Effector memory CD4-positive, alpha-beta T cell (primary cell): ENCODE measurements around the gene PRDM2.

Experiments used
- DNase-seq, 3 donors: peaks; one replicate each; pipeline ENCODE4 v3.0.0-alpha.2; 2020
- H3K27ac ChIP-seq: 2 replicates; pipeline ENCODE4 v1.7.0; 2013; ENCODE audit warnings: mild to moderate bottlenecking, low read length, moderate library complexity; ENCODE audit not compliant: insufficient read depth, poor library complexity, severe bottlenecking
- H3K27me3 ChIP-seq: replicated peaks from 2 replicates; pipeline ENCODE4 v1.7.0; 2013; ENCODE audit warnings: mild to moderate bottlenecking, low read length; ENCODE audit not compliant: insufficient read depth, control insufficient read depth, poor library complexity, severe bottlenecking
- H3K36me3 ChIP-seq: 2 replicates; pipeline ENCODE4 v1.7.0; 2013; ENCODE audit warnings: mild to moderate bottlenecking, low read length, moderate library complexity; ENCODE audit not compliant: control insufficient read depth, insufficient read depth
- H3K4me1 ChIP-seq: 2 replicates; pipeline ENCODE4 v1.7.0; 2013; ENCODE audit warnings: low read length, mild to moderate bottlenecking; ENCODE audit not compliant: control insufficient read depth, insufficient read depth, poor library complexity, severe bottlenecking
- H3K4me3 ChIP-seq: 2 replicates; pipeline ENCODE4 v1.7.0; 2013; ENCODE audit warnings: low read length, low read depth, mild to moderate bottlenecking; ENCODE audit not compliant: insufficient read depth, poor library complexity, severe bottlenecking
- H3K9me3 ChIP-seq: 2 replicates; pipeline ENCODE4 v1.7.0; 2013; ENCODE audit warnings: mild to moderate bottlenecking, low read length, moderate library complexity; ENCODE audit not compliant: control insufficient read depth
- total RNA-seq, 3 donors: gene quantifications; one replicate each; lab custom pipeline; 2026; lab: John Stamatoyannopoulos, UW

PRDM2 gene, protein sequence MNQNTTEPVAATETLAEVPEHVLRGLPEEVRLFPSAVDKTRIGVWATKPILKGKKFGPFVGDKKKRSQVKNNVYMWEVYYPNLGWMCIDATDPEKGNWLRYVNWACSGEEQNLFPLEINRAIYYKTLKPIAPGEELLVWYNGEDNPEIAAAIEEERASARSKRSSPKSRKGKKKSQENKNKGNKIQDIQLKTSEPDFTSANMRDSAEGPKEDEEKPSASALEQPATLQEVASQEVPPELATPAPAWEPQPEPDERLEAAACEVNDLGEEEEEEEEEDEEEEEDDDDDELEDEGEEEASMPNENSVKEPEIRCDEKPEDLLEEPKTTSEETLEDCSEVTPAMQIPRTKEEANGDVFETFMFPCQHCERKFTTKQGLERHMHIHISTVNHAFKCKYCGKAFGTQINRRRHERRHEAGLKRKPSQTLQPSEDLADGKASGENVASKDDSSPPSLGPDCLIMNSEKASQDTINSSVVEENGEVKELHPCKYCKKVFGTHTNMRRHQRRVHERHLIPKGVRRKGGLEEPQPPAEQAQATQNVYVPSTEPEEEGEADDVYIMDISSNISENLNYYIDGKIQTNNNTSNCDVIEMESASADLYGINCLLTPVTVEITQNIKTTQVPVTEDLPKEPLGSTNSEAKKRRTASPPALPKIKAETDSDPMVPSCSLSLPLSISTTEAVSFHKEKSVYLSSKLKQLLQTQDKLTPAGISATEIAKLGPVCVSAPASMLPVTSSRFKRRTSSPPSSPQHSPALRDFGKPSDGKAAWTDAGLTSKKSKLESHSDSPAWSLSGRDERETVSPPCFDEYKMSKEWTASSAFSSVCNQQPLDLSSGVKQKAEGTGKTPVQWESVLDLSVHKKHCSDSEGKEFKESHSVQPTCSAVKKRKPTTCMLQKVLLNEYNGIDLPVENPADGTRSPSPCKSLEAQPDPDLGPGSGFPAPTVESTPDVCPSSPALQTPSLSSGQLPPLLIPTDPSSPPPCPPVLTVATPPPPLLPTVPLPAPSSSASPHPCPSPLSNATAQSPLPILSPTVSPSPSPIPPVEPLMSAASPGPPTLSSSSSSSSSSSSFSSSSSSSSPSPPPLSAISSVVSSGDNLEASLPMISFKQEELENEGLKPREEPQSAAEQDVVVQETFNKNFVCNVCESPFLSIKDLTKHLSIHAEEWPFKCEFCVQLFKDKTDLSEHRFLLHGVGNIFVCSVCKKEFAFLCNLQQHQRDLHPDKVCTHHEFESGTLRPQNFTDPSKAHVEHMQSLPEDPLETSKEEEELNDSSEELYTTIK (N-terminal part only)
- 115 to 184 (median 145) reads per million in 3 donors for total RNA-seq

DNA sequence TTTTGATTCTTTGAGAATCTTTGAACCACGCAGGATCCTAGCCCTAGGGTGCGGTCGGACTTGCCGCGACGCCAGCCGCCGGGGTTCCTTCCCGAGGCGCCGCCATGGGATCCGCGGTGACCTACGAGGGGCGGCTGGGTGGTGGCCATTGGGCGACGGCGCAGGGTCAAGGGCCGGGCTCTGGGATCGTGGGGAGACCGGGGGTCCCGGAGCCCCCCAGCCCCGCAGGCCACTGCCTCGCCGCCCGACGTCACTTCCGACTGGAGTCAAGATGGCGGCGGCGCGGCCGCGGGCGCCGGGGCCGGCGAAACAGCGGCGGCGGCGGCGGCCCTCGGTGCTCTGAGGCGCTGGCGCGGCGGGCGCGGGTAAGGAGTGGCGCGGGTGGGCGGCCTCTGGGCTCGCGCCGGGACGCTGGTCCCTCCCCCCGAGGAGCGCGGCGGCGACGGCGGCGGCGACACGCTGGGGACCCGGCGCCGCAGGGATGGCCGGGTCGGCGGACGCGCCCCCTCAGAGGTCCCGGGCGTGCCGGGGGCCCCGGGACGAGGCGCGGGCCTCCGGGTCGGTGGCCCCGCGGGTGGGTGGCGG lies at the start of gene PRDM2:
Gene PRDM2 (plus strand): TSS at position 253 of the 585 bp plus-strand sequence. CDS start 15,418 bp downstream, outside the sequence.
- H3K27ac ChIP-seq = peak within 1 kb of the TSS; percentile 94
- no peaks in the 10 kb centered on the region for H3K9me3 ChIP-seq
- peak; percentile 48 to 54 (median 50) for DNase-seq
- no peaks in the 10 kb centered on the region for H3K27me3 ChIP-seq
- H3K4me3 ChIP-seq = peak within 1 kb of the TSS; percentile 82
- H3K4me1 ChIP-seq = peaks cover 26% of the 10 kb centered on the region
- no peaks in the 10 kb centered on the region for H3K36me3 ChIP-seq

DNA sequence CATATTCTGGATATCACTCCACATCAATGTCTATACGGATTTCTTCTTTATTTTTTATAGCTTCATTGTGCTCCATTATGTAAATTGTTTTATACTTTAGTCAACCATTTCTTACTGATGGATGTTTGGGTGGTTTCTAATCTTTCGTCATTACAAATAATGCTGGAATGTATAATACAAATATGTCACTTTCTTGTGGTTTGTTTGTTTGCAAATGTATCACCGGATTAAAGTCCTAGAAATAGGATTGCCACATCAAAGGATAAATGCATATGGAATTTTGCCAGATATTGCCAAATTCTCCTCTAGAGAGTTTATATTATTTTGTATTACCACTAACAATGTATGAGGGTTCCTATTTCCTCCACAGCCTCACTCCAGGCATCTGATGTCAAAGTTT lies 48.7 kb upstream of the PRDM2 start:
- no peaks in the 10 kb centered on the region for H3K9me3 ChIP-seq
- no peak overlapping the region for H3K27ac ChIP-seq
- no peak for DNase-seq
- no peaks in the 10 kb centered on the region for H3K27me3 ChIP-seq
- no peaks in the 10 kb centered on the region for H3K36me3 ChIP-seq
- H3K4me1 ChIP-seq = no peaks in the 10 kb centered on the region
- H3K4me3 ChIP-seq = no peak overlapping the region

DNA sequence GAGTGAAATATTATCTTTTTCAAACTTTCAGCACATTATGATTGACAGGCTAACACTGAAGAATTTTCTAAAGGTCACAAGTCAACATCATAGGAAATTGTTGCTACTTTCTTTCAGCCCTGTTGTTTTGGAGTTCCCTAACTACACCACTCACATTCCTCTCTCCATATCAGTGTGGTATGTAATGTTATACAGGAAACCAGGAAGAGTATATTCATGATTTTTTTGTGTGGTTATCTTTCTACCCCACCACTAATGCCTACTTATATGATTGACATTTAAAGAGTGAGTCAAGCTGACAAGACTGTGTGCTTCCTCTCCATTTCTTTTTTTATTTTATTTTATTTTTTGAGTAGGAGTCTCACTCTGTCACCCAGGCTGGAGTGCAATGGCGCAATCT lies 47.8 kb upstream of the PRDM2 start:
- no peak for DNase-seq
- Histone ChIP-seq H3K4me1 (no peaks in the 10 kb centered on the region), H3K36me3 (no peaks in the 10 kb centered on the region), H3K4me3 (no peak overlapping the region), H3K27ac (no peak overlapping the region), H3K27me3 (no peaks in the 10 kb centered on the region), H3K9me3 (no peaks in the 10 kb centered on the region)

DNA sequence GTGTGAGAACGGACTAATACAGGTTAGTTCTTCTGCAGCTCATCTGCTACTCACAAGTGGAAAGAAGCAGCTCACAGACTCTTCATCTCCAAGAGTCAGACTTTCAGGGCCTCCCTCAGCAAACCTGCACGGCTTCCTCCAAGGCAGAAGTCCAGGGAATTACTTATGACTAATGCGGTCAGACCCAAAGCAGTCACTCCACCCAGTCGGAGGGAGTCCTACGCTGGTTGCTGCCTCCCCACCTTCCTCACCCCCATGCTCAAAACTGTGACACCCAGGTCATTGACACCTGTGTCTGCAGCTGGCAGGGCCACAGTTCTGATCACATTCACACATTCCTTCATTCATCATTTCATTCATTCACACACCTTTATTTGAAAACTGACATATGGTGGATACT lies 38.4 kb upstream of the PRDM2 start:
- H3K4me1 ChIP-seq = no peaks in the 10 kb centered on the region
- peaks cover 4% of the 10 kb centered on the region for H3K27me3 ChIP-seq
- H3K27ac ChIP-seq = no peak overlapping the region
- no peak overlapping the region for H3K4me3 ChIP-seq
- no peak for DNase-seq
- no peaks in the 10 kb centered on the region for H3K9me3 ChIP-seq
- H3K36me3 ChIP-seq = no peaks in the 10 kb centered on the region

DNA sequence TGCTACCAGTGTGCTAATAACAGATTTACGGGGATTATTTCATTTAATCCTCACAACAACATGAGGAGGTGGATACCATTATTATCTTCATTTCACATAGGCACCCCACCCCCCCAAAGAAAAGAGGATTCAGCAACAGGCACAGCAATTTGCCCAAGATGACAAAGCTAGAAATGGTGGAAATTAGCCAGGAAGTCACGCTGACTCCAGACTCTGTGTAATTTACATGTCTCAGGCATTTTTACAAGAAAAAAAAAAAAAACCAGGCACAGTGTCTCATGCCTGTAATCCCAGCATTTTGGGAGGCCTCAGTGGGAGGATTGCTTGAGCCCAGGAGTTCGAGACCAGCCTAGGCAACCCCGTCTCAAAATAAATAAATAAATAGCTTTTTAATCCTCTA lies 37.5 kb upstream of the PRDM2 start:
- no peak overlapping the region for H3K4me3 ChIP-seq
- no peak overlapping the region for H3K27ac ChIP-seq
- H3K4me1 ChIP-seq = no peaks in the 10 kb centered on the region
- no peak for DNase-seq
- H3K9me3 ChIP-seq = no peaks in the 10 kb centered on the region
- H3K27me3 ChIP-seq = peaks cover 4% of the 10 kb centered on the region
- no peaks in the 10 kb centered on the region for H3K36me3 ChIP-seq

DNA sequence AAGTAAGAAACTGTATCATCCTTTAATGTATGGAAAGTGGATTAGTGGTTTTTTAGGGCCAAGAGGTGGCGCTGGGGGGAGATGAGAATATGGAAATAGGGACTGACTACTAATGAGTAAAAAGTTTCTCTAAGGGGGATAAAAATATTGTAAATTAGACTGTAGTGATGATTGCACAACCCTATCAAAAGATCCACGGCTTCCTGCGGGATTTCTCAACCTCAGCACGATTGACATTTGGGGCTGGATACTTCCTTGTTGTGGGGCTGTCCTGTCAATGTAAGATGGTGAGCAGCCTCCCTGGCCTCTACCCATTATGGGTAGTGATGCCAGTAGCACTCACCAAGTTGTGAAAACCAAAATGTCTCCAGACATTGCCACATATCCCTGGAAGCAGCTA lies 36.0 kb upstream of the PRDM2 start:
- Histone ChIP-seq H3K27ac (no peak overlapping the region), H3K36me3 (no peaks in the 10 kb centered on the region), H3K9me3 (no peaks in the 10 kb centered on the region), H3K4me1 (no peaks in the 10 kb centered on the region), H3K27me3 (peaks cover 4% of the 10 kb centered on the region), H3K4me3 (no peak overlapping the region)
- no peak for DNase-seq

DNA sequence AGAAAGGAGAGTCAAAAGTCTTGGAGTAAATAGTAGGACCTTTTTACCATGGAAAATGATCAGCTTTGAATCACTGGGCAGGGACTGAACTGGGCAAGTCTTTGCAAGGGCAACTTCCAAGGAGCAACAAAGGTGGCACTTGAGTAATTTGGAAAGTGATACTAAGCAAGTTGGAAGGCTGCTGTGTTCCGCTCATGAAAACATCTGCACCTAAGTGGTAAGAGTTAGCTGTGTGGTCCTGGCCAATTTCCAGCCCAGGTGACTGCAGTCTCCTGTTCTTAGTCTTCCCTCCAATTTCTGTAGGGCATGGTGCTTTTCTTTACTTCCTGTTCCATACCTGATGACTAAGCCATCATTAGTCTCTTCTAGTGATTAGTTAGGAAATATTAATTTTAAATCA lies 35.5 kb upstream of the PRDM2 start:
- H3K27ac ChIP-seq = no peak overlapping the region
- no peak for DNase-seq
- no peaks in the 10 kb centered on the region for H3K4me1 ChIP-seq

DNA sequence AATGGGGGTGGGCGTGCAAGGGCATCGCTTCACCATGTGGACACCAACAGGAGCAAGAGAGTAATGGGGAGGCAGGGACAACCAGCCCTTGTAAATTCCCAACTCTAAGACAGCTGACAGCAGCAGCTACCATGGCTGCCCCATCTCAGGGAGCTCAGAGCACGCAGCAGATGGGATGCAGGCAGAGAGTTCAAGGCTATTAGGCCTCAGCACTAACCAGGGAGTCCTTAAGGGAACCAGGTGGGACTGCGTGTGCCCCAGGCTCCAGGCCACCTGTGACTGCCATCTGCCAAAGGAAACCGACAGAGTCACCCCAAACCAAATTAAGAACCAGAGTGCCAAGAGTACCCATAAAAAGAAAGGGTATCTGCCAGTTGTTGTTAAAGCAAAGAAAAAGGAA lies 33.7 kb upstream of the PRDM2 start:
- no peak for DNase-seq
- Histone ChIP-seq H3K36me3 (no peaks in the 10 kb centered on the region), H3K27ac (no peak overlapping the region), H3K9me3 (no peaks in the 10 kb centered on the region), H3K4me1 (no peaks in the 10 kb centered on the region), H3K27me3 (peaks cover 4% of the 10 kb centered on the region), H3K4me3 (no peak overlapping the region)

More for the DNA sequence above, 35.5 kb upstream of the PRDM2 start:
- Histone ChIP-seq H3K36me3 (no peaks in the 10 kb centered on the region), H3K4me3 (no peak overlapping the region), H3K9me3 (no peaks in the 10 kb centered on the region), H3K27me3 (peaks cover 4% of the 10 kb centered on the region)

DNA sequence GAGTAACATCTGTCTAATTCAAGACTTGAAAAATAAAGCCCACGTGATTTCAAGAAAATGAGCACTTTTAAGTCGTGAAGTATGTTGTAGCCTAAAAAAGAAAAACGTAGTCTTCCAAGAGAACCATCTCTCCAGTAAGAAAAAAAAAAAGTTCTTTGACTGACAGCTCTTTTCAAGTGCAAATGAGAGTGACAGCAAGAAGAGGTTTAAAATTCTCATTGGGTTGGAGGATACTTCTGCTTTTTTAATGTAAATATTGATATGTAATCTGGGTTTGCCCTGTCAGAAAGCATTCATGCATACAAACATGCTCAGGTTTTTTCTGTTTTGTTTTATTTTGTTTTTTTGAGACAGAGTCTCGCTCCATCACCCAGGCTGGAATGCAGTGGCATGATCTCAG lies 32.3 kb upstream of the PRDM2 start:
- Histone ChIP-seq H3K9me3 (no peaks in the 10 kb centered on the region), H3K36me3 (no peaks in the 10 kb centered on the region), H3K27me3 (no peaks in the 10 kb centered on the region), H3K4me1 (no peaks in the 10 kb centered on the region), H3K4me3 (no peak overlapping the region), H3K27ac (no peak overlapping the region)
- DNase-seq = no peak
